ENCODE measurements around the gene PNRC2. TPM values are rescaled to one million over a fixed set of nuclear protein-coding genes. Genes with fewer than 3 reads are reported as not detected.

PNRC2 gene
- total and polyA plus RNA-seq, 4 donors: 75.3 to 141 (median 94.1) TPM

DNA sequence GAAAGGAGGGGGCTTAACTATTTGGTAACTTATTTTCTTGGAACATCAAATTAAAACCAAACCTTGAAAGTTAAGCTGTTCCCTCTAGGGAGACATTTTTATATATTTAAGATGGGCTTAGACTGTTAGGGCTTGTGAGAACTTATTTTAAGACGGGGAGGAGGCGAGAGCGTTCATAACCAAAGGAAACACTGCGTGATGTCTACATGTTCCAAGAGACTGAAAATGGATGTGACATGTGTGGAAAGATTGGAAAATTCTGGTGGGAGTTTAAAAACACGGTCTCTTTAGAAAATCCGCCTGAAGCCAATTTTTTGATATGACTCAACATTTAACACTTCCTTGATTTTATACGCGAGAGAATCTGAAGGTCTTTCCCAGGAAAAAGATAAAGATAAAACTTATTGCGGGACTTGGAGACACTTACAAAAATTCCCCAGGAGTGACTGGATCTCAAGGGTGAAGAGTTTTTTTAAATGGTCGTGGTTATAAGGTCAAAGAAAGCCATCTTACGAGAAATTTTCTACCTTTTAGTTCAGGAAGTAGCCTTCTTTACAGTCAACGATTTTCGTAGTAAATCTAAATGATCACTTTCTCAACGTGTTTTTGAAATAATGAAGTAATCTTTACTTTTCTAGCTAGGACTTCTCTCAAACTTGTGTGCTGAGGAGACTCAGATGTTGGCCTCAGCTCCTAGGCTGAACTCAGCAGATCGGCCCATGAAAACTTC is 828 bp downstream of the PNRC2 start:
- H3K27ac ChIP-seq (ENCODE audit: low read depth in 1 of 2, low read length in 2 of 2): peak overlapping the region; percentile 91 to 99
- H3K4me3 ChIP-seq (ENCODE audit: low read length in 2 of 2): peak overlapping the region; percentile 97 to 99
- 0% methylated on average over 15 of the region's 15 CpGs for WGBS, 2 donors
- no peaks in the 10 kb centered on the region for H3K27me3 ChIP-seq (ENCODE audit: control insufficient read depth in 1 of 2, insufficient read depth in 2 of 2, low read length in 1 of 2)
- H3K4me1 ChIP-seq (ENCODE audit: control insufficient read depth in 1 of 2, insufficient read depth in 2 of 2, low read length in 2 of 2): no peaks in the 10 kb centered on the region
- H3K9me3 ChIP-seq (ENCODE audit: control insufficient read depth, low read length): no peaks in the 10 kb centered on the region
- DNase-seq (no peak), ATAC-seq (ENCODE audit: low FRiP score) (no peak)
- intact Hi-C loops (cut with DNase I): no loop called here
- no peaks in the 10 kb centered on the region for H3K36me3 ChIP-seq (ENCODE audit: control insufficient read depth in 1 of 2, insufficient read depth in 2 of 2, low read length in 1 of 2)

DNA sequence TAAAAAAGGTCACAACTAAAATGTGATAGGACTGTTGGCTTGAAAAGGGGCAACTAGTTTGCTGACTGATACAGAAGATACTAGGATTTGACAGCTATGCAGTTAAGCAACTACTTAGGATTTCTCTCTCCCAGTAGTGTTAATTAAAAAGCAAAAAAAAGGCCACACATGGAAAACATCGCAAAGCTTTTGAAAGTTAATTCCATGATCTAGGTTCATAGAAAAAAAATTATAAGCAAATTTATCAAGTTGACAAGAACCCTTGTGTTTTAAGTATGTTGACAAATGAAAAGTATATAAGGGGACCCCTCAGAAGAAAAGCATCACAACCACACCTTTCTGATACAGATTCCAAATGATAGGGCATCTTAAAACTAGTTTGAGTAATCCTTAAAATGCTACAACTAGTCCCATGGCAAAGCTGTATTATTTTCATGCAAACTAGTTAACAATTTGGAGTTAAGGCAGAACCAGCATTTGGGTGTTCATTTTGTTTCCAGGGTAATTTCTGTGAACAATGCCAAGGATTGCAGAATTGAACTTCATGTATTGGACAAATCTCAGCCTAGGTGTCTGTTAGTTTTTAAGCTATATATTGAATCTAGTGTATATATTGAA is 4.1 kb downstream of the PNRC2 start:
- no peaks in the 10 kb centered on the region for H3K36me3 ChIP-seq (ENCODE audit: control insufficient read depth in 1 of 2, insufficient read depth in 2 of 2, low read length in 1 of 2)

GRCh38 chr1:23964235-23964668 is 4.6 kb downstream of the PNRC2 start:
- WGBS, 2 donors: 39 to 42% methylated on average over 3 of the region's 3 CpGs
- Histone ChIP-seq H3K4me3 (ENCODE audit: low read length in 2 of 2) (no peak overlapping the region), H3K27me3 (ENCODE audit: control insufficient read depth in 1 of 2, insufficient read depth in 2 of 2, low read length in 1 of 2) (no peaks in the 10 kb centered on the region), H3K9me3 (ENCODE audit: control insufficient read depth, low read length) (no peaks in the 10 kb centered on the region), H3K36me3 (ENCODE audit: control insufficient read depth in 1 of 2, insufficient read depth in 2 of 2, low read length in 1 of 2) (no peaks in the 10 kb centered on the region), H3K4me1 (ENCODE audit: control insufficient read depth in 1 of 2, insufficient read depth in 2 of 2, low read length in 2 of 2) (no peaks in the 10 kb centered on the region), H3K27ac (ENCODE audit: low read depth in 1 of 2, low read length in 2 of 2) (no peak overlapping the region)
- DNase-seq (no peak), ATAC-seq (ENCODE audit: low FRiP score) (no peak)
- intact Hi-C loops (cut with DNase I): no loop called here

More for the DNA sequence above, 4.1 kb downstream of the PNRC2 start:
- Histone ChIP-seq H3K27ac (ENCODE audit: low read depth in 1 of 2, low read length in 2 of 2) (no peak overlapping the region), H3K4me1 (ENCODE audit: control insufficient read depth in 1 of 2, insufficient read depth in 2 of 2, low read length in 2 of 2) (no peaks in the 10 kb centered on the region), H3K27me3 (ENCODE audit: control insufficient read depth in 1 of 2, insufficient read depth in 2 of 2, low read length in 1 of 2) (no peaks in the 10 kb centered on the region), H3K4me3 (ENCODE audit: low read length in 2 of 2) (no peak overlapping the region), H3K9me3 (ENCODE audit: control insufficient read depth, low read length) (no peaks in the 10 kb centered on the region)
- no peak for DNase-seq
- WGBS, 2 donors: 70 to 80% methylated on average over 1 of the region's 1 CpG
- intact Hi-C loops (cut with DNase I): no loop called here
- ATAC-seq (ENCODE audit: low FRiP score): no peak

DNA sequence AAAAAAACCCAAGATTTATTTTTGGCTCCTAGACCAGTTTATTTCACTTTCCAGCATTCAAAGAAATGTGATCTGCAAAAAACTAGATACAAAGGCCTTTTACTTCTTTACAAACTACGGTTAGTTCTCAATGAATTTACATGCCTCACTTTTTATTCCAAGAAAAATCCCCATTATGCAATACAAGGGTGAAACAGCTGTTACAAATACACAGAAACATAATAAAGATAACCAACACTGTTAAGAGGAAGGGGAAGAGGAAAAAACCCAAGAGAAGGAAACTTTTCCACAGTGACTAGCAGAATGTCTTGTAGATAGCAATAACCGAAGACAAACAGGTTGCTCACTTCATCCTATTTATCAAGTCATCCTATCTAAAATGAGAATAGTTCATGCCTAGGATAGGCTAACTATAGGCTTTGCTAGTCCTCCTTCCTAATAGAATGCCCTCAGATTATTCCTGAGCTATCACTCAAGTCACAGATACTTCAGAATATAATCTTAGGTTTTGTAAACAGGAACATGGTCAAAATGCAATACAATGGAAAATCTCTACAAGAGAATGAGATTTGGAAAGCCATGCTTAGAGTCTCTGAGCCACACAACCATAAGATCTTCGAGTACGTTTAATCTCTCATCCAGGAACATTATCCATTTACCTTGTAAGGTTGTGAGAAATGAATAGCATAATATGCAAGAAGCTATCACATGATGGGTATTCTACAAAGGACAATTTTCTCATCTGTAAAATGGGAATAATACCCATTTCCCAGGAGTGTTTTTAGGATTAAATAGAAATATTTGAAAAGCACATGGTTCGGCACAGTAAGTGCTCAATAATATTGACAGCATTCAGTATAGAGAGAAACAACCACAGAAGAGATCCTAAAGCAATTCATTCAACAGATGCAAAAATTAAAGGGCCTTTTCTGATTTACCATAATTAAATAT is 5.4 kb downstream of the PNRC2 start:
- H3K36me3 ChIP-seq (ENCODE audit: control insufficient read depth in 1 of 2, insufficient read depth in 2 of 2, low read length in 1 of 2): no peaks in the 10 kb centered on the region
- 63 to 65% methylated on average over 5 of the region's 5 CpGs for WGBS, 2 donors

GRCh38 chr1:23966973-23967493 is 7.4 kb downstream of the PNRC2 start:
- no peak for ATAC-seq (ENCODE audit: low FRiP score)
- intact Hi-C loops (cut with DNase I): no loop called here
- H3K27ac ChIP-seq (ENCODE audit: low read depth in 1 of 2, low read length in 2 of 2): no peak overlapping the region

More for the DNA sequence above, 5.4 kb downstream of the PNRC2 start:
- no peaks in the 10 kb centered on the region for H3K4me1 ChIP-seq (ENCODE audit: control insufficient read depth in 1 of 2, insufficient read depth in 2 of 2, low read length in 2 of 2)
- DNase-seq (no peak), ATAC-seq (ENCODE audit: low FRiP score) (no peak)
- H3K9me3 ChIP-seq (ENCODE audit: control insufficient read depth, low read length): no peaks in the 10 kb centered on the region
- no peak overlapping the region for H3K4me3 ChIP-seq (ENCODE audit: low read length in 2 of 2)
- intact Hi-C loops (cut with DNase I): no loop called here
- H3K27me3 ChIP-seq (ENCODE audit: control insufficient read depth in 1 of 2, insufficient read depth in 2 of 2, low read length in 1 of 2): no peaks in the 10 kb centered on the region
- H3K27ac ChIP-seq (ENCODE audit: low read depth in 1 of 2, low read length in 2 of 2): peak overlapping the region in 1 of 2 donors; percentile 5

GRCh38 chr1:23967871-23968270 is 8.2 kb downstream of the PNRC2 start:
- Histone ChIP-seq H3K36me3 (ENCODE audit: control insufficient read depth in 1 of 2, insufficient read depth in 2 of 2, low read length in 1 of 2) (no peaks in the 10 kb centered on the region), H3K4me3 (ENCODE audit: low read length in 2 of 2) (no peak overlapping the region), H3K4me1 (ENCODE audit: control insufficient read depth in 1 of 2, insufficient read depth in 2 of 2, low read length in 2 of 2) (no peaks in the 10 kb centered on the region), H3K9me3 (ENCODE audit: control insufficient read depth, low read length) (no peaks in the 10 kb centered on the region), H3K27ac (ENCODE audit: low read depth in 1 of 2, low read length in 2 of 2) (no peak overlapping the region), H3K27me3 (ENCODE audit: control insufficient read depth in 1 of 2, insufficient read depth in 2 of 2, low read length in 1 of 2) (no peaks in the 10 kb centered on the region)
- ATAC-seq (ENCODE audit: low FRiP score) (no peak), DNase-seq (no peak)
- intact Hi-C loops (cut with DNase I): no loop called here
- 48 to 60% methylated on average over 2 of the region's 2 CpGs for WGBS, 2 donors

More at GRCh38 chr1:23966973-23967493, 7.4 kb downstream of the PNRC2 start:
- Histone ChIP-seq H3K27me3 (ENCODE audit: control insufficient read depth in 1 of 2, insufficient read depth in 2 of 2, low read length in 1 of 2) (no peaks in the 10 kb centered on the region), H3K4me1 (ENCODE audit: control insufficient read depth in 1 of 2, insufficient read depth in 2 of 2, low read length in 2 of 2) (no peaks in the 10 kb centered on the region), H3K9me3 (ENCODE audit: control insufficient read depth, low read length) (no peaks in the 10 kb centered on the region), H3K36me3 (ENCODE audit: control insufficient read depth in 1 of 2, insufficient read depth in 2 of 2, low read length in 1 of 2) (no peaks in the 10 kb centered on the region), H3K4me3 (ENCODE audit: low read length in 2 of 2) (no peak overlapping the region)
- DNase-seq: no peak

GRCh38 chr1:23977187-23977853 is 17.7 kb downstream of the PNRC2 start:
- intact Hi-C loops (cut with DNase I): no loop called here
- 35 to 37% methylated on average over 4 of the region's 4 CpGs for WGBS, 2 donors
- DNase-seq (no peak), ATAC-seq (ENCODE audit: low FRiP score) (no peak)
- H3K27ac ChIP-seq (ENCODE audit: low read depth in 1 of 2, low read length in 2 of 2): peak overlapping the region in 1 of 2 donors; percentile 54
- peak overlapping the region in 1 of 2 donors; percentile 76 for H3K4me3 ChIP-seq (ENCODE audit: low read length in 2 of 2)
- H3K27me3 ChIP-seq (ENCODE audit: control insufficient read depth in 1 of 2, insufficient read depth in 2 of 2, low read length in 1 of 2): no peaks in the 10 kb centered on the region
- H3K9me3 ChIP-seq (ENCODE audit: control insufficient read depth, low read length): no peaks in the 10 kb centered on the region
- no peaks in the 10 kb centered on the region for H3K36me3 ChIP-seq (ENCODE audit: control insufficient read depth in 1 of 2, insufficient read depth in 2 of 2, low read length in 1 of 2)
- H3K4me1 ChIP-seq (ENCODE audit: control insufficient read depth in 1 of 2, insufficient read depth in 2 of 2, low read length in 2 of 2): peaks cover 5% of the 10 kb centered on the region in 2 donors

DNA sequence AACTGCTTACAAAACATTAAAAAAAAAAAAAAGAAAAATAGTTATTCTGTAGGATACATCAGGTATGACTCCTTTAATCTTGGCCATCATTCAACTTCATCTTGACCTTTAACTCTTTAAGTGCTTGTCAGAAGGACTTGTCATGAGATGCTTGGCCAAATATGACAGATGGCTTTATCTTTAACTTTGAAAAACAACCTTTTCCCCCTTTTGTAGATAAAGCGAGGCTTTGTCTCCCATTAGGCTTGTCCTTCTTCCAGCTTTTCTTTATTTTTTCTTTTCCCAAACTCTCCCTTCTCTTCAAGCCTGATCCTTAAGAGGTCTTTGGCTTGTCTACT is 18.2 kb downstream of the PNRC2 start:
- no peak overlapping the region for H3K27ac ChIP-seq (ENCODE audit: low read depth in 1 of 2, low read length in 2 of 2)
- 34 to 36% methylated on average over 1 of the region's 1 CpG for WGBS, 2 donors
- no peaks in the 10 kb centered on the region for H3K9me3 ChIP-seq (ENCODE audit: control insufficient read depth, low read length)
- DNase-seq (no peak), ATAC-seq (ENCODE audit: low FRiP score) (no peak)
- intact Hi-C loops (cut with DNase I): no loop called here
- H3K4me3 ChIP-seq (ENCODE audit: low read length in 2 of 2): peak overlapping the region; percentile 26 to 52
- H3K36me3 ChIP-seq (ENCODE audit: control insufficient read depth in 1 of 2, insufficient read depth in 2 of 2, low read length in 1 of 2): no peaks in the 10 kb centered on the region
- no peaks in the 10 kb centered on the region for H3K27me3 ChIP-seq (ENCODE audit: control insufficient read depth in 1 of 2, insufficient read depth in 2 of 2, low read length in 1 of 2)
- peaks cover 5% of the 10 kb centered on the region in 2 donors for H3K4me1 ChIP-seq (ENCODE audit: control insufficient read depth in 1 of 2, insufficient read depth in 2 of 2, low read length in 2 of 2)

Data from aorta (tissue), 5 donors.